ENCODE results near the gene PCSK6.
"Not testable (repeated sequence)": the region's sequence is repeated elsewhere in the genome, so short reads cannot be mapped to it uniquely, and the experiment has no call there.

PCSK6 gene

DNA sequence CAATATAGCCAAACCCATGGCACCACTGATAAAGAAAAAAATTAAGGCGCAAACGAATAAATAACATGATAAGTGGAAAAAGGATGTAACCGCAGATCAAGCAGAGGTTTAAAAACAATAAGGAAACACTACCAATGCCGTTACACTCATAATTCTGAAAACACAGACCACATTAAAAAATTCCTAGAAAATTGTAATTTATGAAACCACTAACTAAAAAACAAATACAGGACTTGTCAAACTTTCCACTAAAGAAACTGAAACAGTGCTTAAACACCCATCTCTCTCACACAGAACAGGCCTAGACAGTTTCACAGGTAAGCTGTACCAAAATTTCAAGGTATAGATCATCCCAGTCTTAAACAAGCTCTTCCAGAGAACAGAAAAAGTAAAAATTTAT is 28.4 kb downstream of the PCSK6 start:
- DNase-seq (ENCODE audit: low read depth in 3 of 3), result no peak

DNA sequence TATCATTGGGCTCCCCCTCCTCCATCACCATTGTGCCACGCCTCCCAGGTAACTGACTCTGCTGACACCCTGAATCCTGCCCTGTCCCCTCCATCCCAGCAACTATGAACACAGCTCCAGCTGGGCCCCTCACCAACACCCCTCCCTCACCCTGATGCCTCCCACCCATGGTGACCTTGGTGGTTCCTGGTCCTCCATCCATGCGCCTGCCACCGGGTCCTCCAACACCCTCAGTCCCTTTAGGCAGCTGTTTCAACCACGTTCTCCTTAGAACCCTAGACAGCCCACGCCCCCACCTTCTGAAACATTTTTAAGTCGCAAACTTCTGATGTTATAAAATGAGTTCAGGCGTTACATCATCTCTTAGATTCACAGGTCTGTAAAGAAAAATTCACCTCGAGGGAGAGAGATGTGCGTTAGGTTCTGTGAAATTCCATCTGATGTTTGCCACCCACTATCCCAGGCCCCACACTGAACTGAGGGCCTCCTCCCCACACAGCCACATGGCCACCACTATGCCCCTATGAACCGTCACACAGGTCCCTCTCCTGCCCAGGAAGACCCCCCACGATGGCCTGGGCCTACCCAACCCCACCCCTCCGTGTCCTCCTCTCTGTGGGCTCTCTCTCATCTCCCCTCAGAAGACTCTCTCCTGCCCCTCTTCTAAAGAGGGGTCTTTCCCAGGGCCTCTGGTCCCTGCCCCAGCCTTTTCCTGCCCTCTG is 29.8 kb downstream of the PCSK6 start:
- no peak for DNase-seq (ENCODE audit: low read depth in 3 of 3)

DNA sequence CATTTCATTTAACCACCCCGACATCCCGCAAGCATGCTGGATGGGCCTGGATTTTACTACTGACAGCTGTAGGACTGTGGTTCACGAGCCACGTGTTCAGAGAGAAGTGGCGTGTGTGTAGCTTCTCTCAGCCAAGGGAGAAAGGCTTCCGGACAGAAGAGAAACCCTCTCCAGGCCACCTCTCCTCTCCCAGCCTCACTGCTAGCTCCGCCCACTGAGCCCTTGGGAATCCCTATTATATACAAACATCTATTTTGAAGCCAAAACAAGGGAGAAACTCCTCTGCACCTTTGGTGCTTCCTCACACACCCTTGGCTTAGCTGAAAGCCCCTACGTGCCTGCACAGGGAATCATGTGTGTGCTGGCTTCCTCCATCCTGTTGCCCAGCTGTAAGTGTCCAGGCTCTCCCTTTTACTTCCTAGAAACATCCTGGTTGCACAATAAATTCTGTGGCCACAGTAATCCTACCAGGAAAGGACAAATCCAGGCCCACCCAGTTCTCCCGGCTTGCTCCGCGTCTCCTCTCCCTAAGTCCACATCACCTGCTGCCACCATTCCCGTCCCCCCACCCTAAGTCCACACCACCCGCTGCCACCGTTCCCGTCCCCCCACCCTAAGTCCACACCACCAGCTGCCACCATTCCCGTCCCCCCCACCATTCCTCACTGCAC is 30.5 kb downstream of the PCSK6 start:
- DNase-seq (ENCODE audit: low read depth in 3 of 3), result no peak

DNA sequence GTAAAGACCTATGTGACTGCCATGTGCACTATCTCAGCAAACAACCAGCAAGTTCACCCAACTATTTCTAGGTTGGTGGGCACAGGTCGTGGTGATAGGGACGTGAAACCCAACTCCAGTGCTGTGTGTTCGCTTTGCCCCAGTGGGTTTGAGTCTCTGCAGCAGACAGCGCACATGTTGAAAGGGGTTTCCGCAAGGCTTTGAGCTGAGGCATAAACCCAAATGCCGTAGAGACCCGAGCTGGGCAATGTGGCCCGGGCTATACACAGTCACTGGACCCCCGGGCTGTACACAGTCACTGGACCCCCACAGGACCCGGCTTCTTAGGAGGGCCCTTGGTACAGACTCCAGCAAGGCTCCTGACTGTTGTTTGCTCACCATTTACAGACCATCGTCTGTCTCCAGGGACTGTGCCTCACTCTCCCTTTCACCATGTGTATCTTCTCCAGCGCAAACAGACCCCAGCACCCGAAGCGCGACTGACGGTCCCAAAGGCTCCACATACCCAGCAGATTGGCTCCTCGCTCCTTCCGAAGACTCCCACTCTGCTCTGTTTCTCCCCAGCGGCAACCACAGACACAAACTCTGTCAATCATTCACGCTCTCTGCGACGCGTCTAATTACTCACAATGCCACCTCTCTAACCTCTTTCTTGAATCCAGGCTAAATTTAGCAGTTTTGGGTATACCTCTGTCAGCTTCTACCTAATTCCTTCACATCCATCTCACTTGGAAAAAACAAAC is 31.2 kb downstream of the PCSK6 start:
- DNase-seq (ENCODE audit: low read depth in 3 of 3), result no peak

DNA sequence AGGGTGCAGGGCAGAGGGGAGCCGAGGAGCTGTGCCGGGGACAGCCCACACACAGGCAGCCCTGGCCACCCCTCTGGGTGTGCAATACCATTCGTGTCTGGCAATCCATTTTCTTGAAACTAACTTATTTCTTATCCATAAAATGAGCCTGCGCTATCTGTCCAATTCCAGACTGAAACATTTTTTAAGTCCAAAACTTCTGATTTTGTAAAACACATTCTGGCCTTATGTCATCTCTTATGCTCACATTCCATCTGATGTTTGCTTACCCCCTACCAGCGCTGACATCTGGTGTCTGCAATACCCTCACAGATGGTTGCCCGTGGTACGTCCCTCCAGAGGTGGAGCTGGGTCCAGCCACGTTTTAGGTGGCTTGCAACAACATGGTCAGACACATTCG is 31.8 kb downstream of the PCSK6 start:
- no peak for DNase-seq (ENCODE audit: low read depth in 3 of 3)

DNA sequence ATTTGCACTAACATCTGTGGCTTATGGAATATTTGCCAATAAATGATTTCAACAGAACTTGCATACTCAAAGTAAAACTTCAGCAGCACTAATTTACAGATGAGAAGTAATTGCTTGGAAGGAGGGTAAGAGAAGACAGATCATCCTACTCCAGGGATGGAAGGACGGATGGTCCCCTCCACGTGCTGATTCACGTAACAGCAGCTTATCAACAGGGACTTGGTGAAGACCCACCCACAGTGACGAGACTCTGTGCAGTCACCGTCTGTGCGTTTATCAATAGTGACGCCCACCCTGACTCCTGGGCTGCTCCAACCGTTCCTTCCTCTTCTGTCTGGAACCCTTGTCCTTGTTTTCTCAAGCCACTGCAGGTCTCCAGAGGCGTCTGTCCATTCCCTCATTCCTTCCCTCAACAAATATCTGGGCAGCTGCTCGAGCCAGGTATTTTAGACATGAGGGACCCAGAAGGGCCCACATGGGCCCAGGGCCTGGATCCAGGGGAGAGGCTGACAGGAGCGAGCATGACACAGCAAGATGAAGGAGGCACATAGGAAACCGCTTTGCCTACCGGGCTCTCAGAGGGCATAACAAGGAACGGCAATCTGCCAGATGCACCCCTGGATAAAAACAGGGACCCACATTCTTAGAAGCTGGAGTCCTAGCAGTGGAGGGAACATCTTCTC is 33.3 kb downstream of the PCSK6 start:
- no peak for DNase-seq (ENCODE audit: low read depth in 3 of 3)

DNA sequence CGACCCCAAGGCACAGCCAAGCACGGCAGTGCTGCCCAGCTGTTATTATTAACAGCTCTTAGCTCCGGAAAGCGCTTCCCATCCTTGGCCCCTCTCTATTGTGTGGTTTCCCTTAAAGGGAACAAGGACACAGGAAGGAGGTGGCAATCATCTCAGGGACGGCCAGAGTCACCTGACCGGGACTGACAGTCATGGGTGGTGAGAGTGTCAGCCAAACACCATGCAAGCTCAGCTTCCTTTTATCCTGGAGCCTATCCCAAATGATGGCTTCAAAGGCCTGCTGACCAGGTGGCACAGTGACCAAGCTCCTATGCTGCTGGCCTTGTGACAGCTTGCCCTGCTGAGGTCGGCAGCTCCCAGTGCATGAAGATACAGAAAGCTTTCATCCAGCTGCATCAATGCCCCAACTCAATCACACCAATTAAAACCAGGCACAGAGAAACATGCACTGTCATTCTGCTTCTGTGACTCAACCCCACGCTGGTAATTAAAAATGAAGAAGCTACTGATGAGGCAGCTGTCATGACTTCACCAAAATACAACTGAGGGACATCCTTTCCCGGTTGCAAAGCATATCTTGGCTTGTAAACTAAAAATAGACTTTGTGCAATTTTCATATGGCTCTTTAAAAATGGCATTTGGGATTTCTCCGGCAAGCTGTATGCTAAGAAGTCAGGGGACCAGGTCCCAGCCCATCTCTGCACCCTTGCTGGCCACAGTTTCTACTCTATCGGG is 34.0 kb downstream of the PCSK6 start:
- no peak for DNase-seq (ENCODE audit: low read depth in 3 of 3)

DNA sequence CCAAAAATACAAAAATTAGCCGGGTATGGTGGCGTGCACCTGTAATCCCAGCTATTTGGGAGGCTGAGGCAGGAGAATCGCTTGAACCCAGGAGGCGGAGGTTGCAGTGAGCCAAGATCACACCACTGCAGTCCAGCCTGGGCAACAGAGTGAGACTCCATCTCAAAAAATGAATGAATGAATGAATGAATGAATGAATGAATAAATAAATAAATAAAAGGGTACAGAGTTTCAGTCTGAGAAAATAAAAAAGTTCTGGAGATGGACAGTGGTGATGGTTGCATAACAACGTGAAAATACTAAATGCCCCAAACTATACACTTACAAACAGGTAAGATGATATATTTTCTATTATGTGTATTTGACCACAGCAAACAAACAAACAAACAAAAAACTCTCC is 34.7 kb downstream of the PCSK6 start:
- DNase-seq (ENCODE audit: low read depth in 3 of 3), result not testable (repeated sequence)

DNA sequence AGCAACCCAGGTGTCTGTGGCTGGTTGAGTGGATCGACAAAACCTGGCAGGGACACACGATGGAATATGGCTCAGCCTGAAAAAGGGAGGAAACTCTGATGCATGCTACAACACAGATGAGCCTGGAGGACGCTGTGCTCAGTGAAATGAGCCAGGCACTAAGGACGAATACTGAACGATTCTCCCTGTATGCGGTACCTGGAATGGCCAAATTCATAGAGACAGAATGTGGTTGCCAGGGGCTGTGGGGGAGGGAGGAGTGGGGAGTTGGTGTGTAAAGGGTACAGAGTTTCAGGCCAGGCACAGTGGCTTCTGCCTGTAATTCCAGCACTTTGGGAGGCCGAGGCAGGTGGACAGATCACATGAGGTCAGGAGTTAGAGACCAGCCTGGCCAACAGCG is 35.1 kb downstream of the PCSK6 start:
- DNase-seq (ENCODE audit: low read depth in 3 of 3), result no peak

DNA sequence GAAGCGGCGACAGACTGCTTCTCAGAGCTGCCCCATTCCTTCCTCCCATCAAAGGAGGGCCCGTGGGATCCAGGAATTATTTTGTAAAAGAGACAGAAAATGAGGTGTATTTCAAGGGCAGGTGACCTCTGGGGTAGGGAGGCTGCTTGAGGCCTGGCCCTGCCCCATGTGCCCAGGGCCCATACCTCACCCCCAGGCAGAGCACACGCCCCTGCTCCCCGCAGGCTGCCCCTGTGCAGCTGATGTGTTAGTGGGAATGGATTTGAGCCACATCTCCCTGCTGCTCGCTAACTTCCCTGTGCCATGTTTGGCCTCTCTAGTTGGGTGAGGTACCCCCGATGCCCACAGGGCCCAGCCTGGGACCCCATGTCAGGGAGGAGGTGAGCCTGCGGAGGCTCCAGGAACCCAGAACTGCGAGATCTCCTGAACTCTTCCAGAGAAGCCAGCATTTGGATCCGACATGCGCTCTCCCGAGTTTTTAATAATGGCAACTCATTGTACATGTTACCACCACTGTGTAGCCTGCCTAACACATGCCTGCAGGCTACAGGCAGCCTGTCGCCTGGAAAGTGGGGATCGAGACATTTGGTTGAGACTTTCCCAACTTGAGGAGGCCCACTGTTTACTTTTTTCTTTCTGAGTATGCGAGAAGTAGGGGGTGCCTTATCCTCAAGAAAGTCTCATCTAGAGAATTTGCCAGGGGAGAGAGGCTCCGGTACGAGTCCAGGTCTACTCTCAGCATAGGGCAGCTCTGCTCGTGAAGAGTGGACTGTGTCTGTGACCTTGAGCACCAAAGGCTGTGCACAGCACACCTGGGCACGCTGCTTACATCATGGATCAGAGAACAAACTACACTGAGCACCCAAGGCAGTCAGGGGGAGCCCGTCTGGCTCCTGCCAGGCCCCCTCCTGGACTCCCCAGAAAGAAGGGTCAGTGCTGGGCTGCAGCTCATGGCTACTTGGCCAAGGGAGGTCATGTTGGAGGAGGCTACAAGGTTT is 36.1 kb downstream of the PCSK6 start:
- no peak for DNase-seq (ENCODE audit: low read depth in 3 of 3)

DNA sequence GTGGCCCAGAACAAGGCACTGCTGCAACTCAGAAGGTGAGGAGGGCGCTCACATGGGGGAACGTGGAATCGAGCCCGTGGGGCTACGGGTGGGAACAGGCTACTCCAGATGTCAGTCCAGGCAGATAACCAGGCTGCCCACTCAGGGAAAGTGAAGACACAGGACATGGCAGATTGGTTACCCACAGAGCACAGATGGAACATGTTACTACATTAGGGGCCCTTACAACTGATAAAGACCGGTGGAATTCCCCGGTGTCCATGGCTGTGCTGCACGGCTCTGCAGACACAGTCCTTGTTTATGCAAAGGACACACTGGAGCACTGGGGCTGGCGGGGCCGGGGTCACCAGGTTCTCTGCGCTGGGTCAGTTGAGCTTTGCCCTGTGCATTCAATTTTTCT is 36.9 kb downstream of the PCSK6 start:
- no peak for DNase-seq (ENCODE audit: low read depth in 3 of 3)

DNA sequence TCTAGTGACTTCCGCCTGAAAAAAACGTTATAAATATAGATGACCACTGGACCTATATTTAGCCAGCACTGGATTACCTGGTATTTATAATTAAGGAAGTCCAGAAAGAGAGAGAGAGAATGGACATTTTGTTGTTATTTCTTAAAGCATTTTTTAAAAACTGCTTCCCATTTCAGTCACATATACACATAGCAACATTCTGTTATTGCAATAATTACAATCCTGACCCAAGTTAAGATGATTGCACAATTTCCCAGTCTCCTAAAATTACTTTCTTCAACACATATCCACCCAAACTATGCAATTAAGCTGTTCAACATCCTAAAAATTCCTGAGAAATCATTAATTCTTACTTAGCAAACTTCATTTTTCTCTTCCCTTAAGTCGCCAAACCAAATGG is 37.7 kb downstream of the PCSK6 start:
- DNase-seq (ENCODE audit: low read depth in 3 of 3), result no peak

DNA sequence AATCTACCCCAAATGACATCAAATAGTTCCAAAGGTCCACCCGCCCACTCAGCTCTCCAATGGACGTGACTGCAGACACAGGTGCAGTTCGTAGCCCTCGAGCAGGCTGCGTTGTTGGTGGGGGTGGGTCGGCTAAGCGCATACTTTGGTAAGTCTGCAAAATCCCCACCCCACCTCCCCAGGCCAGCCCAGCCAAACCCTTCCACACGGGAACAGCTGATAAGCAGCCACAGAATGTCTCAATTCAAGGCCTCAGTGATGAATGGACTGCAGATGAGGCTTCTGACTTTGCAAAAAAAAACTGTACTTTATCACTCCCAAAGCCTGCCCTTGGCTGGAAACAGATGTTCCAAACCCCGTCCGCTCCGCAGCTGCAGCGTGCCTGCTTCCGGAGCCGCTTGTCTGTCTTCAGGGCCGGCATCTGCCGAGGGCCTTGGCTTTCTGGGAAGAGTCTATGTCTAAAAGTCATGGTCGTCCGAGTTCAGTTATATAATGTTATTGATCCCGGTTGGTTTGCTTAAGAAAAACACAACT is 38.2 kb downstream of the PCSK6 start:
- peak in 1 of 3 experiments; percentile 5 for DNase-seq (ENCODE audit: low read depth in 3 of 3)

DNA sequence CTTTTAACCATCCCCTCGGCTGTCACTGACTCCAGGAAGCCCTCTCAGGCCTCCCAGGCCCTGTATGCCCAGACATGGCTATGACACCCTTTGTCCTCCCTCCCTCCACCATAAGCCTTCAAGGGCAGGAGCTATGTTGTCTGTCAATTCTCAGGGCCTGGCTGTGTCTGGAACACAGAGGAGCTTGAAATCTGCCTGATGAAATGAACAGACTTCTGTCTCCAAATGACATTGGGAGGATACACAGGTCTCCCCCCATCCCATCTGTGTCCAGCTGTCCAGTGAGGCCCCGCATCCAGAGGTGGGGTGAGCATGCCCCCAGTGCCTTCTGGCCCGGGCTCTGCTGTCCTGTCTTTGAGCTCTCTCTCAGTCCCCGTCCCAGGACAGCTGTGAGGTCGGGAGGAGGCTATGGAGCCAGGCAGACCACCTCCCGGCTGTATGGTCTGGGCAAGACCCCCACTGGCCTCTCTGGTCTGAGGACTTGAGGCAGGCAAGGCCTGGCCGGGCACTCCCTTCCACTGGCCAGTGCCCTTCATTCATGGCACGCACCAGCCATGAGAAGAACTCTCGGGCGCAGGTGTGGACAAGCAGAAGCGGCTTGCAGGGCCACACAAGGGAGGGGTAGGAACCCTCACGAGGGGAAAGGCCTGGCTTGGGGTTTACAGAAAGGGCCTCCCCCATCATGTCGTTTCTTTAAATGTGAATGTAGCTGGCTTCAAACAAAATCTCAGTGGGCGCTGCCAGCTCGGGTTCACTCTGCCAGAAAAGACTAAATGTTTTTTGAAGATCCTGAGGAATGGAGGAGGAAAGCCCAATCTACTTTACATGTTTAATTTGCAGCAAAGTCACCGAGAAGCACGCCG is 38.9 kb downstream of the PCSK6 start:
- no peak for DNase-seq (ENCODE audit: low read depth in 3 of 3)

DNA sequence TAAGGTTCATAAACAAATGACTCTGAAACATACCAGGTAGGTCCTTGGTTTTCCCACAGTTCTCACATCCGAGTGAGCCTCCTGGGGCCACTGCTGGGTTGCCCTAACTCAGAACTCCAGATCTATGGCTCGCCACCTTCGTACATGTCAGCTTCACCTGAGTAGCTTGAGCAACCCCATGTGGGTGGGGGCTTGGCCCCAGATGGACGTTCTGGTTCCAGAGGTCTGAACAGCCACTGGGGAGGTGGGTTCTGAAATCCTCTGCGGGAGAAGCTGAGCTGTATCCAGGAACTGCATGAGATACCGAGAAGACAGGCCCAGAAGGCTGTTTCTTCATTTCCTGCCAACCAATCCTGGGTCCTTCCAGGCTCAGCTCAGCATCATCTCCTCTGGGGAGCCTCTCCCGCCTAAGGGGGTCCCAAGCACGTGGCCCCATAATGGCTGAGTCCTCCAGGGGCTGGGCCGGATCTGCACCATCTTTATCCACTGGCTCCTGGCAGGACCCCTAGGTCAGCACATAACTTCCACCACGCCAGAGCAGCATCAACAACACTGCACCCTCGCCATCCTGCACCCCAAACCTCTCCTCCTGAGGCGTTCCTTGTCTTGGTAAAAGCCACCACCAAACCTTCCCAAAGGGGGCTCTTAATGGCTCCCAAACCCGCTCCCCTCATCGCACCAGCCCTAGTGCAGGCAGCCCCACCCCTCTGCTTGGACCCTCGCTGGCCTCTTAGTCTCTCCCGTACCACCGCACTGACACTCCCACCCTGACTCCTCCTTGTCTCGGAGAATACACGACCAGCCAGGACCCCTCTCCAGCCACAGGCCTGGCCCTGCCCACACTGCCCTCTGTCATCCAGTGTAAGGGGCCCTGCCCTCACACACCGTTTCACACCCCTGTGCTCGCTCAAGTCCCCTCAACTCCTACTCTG is 39.8 kb downstream of the PCSK6 start:
- DNase-seq (ENCODE audit: low read depth in 3 of 3), result no peak

DNA sequence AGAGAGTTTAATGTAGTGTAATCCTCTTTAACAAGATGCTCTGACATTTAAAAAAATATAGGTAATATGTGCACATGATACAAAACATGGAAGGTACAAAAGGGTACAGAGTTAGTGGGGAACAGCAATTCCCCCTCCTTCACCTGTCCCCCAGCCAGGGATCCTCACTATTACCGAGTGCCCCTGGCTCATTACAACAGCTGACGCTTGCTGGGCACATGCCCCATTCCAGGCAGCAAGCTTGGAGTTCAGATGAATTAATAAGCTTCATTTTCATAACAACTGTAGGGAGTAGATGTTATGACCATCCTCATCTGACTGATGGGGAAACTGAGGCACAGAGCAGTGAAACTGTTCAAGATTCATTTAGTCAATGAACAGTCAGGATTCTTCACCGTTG is 41.2 kb downstream of the PCSK6 start:
- no peak for DNase-seq (ENCODE audit: low read depth in 3 of 3)

DNA sequence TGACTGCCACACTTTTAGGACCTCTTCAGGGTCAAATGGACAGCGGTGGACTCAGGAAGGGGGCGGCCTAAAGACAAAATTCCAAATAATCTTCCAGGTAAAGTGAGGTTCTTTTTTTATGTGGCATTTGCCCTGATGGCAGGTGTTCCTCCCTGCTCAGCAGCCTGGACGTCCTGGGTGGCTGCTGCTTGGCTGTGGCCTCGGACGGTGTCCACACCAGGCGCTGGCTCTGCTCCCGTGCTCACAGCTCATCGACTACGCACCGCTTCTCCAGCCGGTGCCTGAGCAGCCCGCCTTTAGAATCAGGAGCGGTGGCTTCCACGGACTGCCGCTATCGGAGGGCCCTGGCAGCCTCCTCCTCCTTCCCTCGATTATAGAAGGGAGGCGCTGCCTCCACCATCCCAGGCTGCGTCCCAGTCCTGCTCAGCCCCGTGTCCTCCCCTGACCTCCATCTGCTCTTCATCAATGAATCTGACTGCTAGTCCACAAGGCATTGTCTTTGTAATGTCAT is 41.9 kb downstream of the PCSK6 start:
- DNase-seq (ENCODE audit: low read depth in 3 of 3), result no peak

DNA sequence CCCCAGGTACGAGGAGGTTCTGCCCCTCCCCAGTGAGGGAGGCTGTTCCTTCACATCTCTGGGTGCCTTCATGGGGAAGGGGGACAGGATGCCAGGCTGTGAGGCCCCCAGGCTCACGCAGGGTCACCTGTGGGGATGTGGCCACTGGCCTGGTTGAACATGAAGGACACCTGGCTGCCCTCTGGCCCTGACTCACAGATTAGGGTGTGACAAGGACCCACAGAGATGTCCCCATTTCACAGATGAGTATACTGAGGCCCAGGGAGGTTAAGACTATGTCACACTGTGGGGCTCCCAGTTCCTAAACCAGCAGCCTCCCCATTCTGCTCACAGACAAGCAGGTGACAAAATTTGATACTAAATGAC is 42.4 kb downstream of the PCSK6 start:
- DNase-seq (ENCODE audit: low read depth in 3 of 3), result no peak
